Pancreas (tissue), 10 donors: ENCODE data around the gene IL17RD. TPM values are rescaled to one million over a fixed set of nuclear protein-coding genes. Genes with fewer than 3 reads are reported as not detected.

ENCODE experiments used
- ATAC-seq, 4 donors: fragments of 200-7000 bp; cut with Tn5 transposase; one replicate each; pipeline versions ENCODE4 v1.8.0 to v1.9.1; 2020; ENCODE audit warnings: mild to moderate bottlenecking in 4 of 4, moderate library complexity in 4 of 4
- DNase-seq, 6 donors: peaks; one replicate each; pipeline ENCODE4 v3.0.0-alpha.2; 2020
- FAIRE-seq: peaks from 2 replicates; lab custom pipeline; 2012; peaks lifted over from hg19 to GRCh38; lab: Jason Lieb, UNC
- H3K27ac ChIP-seq, 4 donors: fragments of 200-600 bp; sonication (generic); 1 replicate in 3 of 4; 2 replicates in 1 of 4; pipeline versions ENCODE4 v1.5.0 to v1.8.0; 2020
- H3K27me3 ChIP-seq, 4 donors: fragments of 200-600 bp; one replicate each; pipeline ENCODE4 v1.8.0; 2021
- H3K36me3 ChIP-seq, 3 donors: fragments of 200-600 bp; sonication (generic) in 1 of 3; one replicate each; pipeline versions ENCODE4 v1.5.0 to v1.8.0; 2020 to 2021
- H3K4me1 ChIP-seq, 3 donors: fragments of 200-600 bp; one replicate each; pipeline ENCODE4 v1.8.0; 2021
- H3K4me3 ChIP-seq, 4 donors: fragments of 200-600 bp; sonication (generic) in 2 of 4; one replicate each; pipeline versions ENCODE4 v1.5.0 to v1.8.0; 2020 to 2021
- H3K9me3 ChIP-seq, 4 donors: fragments of 200-600 bp; one replicate each; pipeline ENCODE4 v1.8.0; 2021
- WGBS, 2 donors: extraction: QIAGEN DNeasy Blood & Tissue Kit; methylation state at CpG; one replicate each; pipeline ENCODE4 v1.1.7; 2013; 5-methylcytosine and 5-hydroxymethylcytosine counted together
- intact Hi-C, 3 donors: fragments of 100-400 bp; cut with DNase I; formaldehyde crosslinking; loops; one replicate each; pipeline versions ENCODE4 v1.11.1 to v1.14.2; 2022
- polyA plus RNA-seq, 2 donors: library from polyadenylated mRNA; stranded (reverse); fragments of 200-250 nt; gene quantifications; one replicate each; pipeline ENCODE4 v1.2.3, GENCODE V29; 2013
- total RNA-seq, 6 donors: library from RNA; stranded (reverse); fragmentation: NEBNext Ultra II Directional in 4 of 6; extraction: Animal tissue kit (Norgen Biotek cat#: 25700) in 4 of 6; gene quantifications; one replicate each; pipeline versions ENCODE4 v1.2.1 to v1.2.4, GENCODE V29; 2021 to 2023
- TF ChIP-seq, protein P1 (sequence below), 4 donors: fragments of 200-600 bp; sonication (generic) in 3 of 4; IDR thresholded peaks; one replicate each; pipeline versions ENCODE4 v1.5.0 to v1.8.0; 2021; ENCODE audit warnings: antibody characterized with exemption in 4 of 4
- donor health status: healthy with polysubstance abuse.
- donor health status: DM: no; HTN: no; CAD: no; lungs with moderate emphysema.
- donor health status: DM: no; HTN: no; CAD: no.
- donor health status: control.
- donor health status: control.
- donor health status: Bipolar disorder and iron deficiency.
- donor health status: DM: yes; HTN: yes; CAD: no.
- donor health status: DM: no; HTN: no; CAD: no.
- donor health status: DM: no; HTN: no; CAD: no.
- donor health status: DM: yes; HTN: yes; CAD: no.

The IL17RD gene
- total and polyA plus RNA-seq, 8 donors = 0.42 to 3.9 (median 1.9) TPM

DNA sequence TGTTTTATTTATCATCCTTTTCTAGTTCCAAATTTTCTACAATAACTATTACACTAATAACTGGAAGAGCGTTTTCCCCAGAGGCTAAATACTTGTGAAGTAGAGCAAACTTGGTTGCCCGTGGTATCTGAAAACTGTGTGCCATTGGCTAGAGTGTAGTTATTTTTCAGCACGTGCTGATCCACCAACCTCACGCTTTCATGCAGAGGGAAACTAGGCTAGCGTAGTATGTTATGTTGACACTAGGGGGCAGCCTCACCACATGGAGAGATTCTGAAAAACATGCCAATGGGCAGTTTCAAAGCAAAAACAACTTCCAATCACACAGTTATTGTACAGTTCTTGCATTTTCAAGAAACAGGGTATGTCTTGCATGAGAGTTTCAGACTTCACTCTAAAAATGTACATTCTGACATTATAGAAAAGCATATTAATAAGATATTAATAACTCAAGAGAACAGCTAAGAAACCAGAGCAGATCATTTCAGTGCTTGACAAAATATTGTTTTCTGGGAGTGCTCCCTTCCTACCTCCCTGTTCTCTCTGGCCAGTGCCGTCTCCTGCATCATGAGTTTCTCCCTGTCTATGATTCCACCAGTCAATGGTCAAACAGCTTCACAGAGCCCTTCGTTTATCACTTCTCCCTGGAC is 65.0 kb downstream of the IL17RD start:
- H3K9me3 ChIP-seq = no peaks in the 10 kb centered on the region
- H3K27me3 ChIP-seq = no peaks in the 10 kb centered on the region
- WGBS, 2 donors = 9 to 10% methylated on average over 7 of the region's 7 CpGs
- FAIRE-seq (peak; percentile 84), DNase-seq (peak in 4 of 6 donors; percentile 40 to 78 (median 46)), ATAC-seq (peak; percentile 80 to 99 (median 94))
- no peak overlapping the region for H3K27ac ChIP-seq
- no peaks in the 10 kb centered on the region for H3K4me1 ChIP-seq
- H3K4me3 ChIP-seq = no peak overlapping the region
- intact Hi-C loops = loop anchor here in 1 of 3 donors (10.0 kb wide), 1 partner anchor 125 kb away; the partner anchor contains the start of gene APPL1
- no peaks in the 10 kb centered on the region for H3K36me3 ChIP-seq
- TF ChIP-seq, protein P1, sequence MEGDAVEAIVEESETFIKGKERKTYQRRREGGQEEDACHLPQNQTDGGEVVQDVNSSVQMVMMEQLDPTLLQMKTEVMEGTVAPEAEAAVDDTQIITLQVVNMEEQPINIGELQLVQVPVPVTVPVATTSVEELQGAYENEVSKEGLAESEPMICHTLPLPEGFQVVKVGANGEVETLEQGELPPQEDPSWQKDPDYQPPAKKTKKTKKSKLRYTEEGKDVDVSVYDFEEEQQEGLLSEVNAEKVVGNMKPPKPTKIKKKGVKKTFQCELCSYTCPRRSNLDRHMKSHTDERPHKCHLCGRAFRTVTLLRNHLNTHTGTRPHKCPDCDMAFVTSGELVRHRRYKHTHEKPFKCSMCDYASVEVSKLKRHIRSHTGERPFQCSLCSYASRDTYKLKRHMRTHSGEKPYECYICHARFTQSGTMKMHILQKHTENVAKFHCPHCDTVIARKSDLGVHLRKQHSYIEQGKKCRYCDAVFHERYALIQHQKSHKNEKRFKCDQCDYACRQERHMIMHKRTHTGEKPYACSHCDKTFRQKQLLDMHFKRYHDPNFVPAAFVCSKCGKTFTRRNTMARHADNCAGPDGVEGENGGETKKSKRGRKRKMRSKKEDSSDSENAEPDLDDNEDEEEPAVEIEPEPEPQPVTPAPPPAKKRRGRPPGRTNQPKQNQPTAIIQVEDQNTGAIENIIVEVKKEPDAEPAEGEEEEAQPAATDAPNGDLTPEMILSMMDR (IDR thresholded peaks at IDR 0.05) = peak; percentile 74 to 89 (median 82)

DNA sequence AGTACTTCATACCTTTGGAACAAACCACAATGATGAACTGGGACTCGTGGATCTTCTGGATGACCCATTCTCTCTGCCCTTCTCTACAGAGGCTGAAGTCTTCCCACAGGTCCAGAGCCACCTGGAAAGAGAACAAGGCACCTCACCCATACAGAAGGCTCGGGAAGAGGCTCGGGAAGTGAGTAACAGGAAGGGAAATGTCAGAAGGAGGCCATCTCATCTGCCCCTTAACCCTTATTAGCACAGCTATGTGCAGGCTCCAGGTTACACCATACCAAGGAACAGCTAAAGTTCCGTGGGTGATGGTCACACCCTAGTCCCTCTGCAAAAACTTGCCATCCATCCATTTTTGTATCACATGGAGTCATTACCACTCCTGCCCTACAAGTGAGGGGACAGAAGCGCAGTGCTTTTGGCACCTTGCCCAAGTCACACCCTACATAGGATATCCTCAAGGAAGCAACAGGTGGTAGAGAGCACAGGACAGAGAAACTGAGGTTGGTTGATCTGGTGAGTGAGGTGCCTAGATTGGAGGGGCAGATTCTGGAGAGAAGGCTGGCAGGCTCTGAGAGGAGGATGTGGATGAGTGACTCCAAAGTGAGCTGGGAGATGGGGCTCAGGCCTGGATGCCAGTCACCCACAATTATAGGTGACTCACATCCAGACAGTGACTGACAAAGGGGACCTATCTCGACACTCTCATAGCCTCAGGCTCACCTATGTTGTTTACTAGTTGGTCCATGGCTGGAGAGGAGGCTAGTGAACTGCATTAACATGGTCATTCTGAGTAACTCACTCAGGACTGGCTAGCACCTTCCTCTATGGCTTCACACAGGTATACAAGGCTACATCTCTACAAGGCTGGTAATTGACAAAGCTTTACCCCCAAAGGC is 66.5 kb downstream of the IL17RD start:
- H3K4me1 ChIP-seq = no peaks in the 10 kb centered on the region
- 56 to 71% methylated on average over 6 of the region's 6 CpGs for WGBS, 2 donors
- H3K9me3 ChIP-seq = no peaks in the 10 kb centered on the region
- no peak for FAIRE-seq
- TF ChIP-seq, protein P1 (IDR thresholded peaks at IDR 0.05) = no peak
- H3K4me3 ChIP-seq = no peak overlapping the region
- no peak overlapping the region for H3K27ac ChIP-seq
- intact Hi-C loops = loop anchor here in 1 of 3 donors (10.0 kb wide), 1 partner anchor 126 kb away; the partner anchor contains the start of gene APPL1
- no peak for DNase-seq
- H3K27me3 ChIP-seq = no peaks in the 10 kb centered on the region
- ATAC-seq = no peak
- H3K36me3 ChIP-seq = no peaks in the 10 kb centered on the region

DNA sequence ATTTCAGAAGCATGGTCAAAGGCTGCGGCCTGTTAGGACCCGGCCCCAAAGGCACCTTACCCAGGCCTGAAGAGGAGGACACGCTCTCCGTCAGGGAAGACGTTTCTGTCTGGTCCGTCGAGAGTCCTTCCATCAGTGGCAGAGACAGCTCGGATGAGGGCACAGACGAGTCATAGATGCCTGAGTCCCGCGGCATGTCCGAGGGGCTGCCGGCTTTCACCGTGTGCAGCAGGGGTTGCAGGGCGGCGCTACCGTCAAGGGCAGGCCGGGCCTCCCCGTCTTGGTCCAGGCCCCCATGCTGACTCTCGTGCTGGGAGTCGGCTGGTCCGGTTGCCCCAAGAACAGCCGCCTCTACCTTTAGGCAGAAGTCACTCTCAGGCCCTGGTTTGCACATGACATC is 67.6 kb downstream of the IL17RD start:
- FAIRE-seq (no peak), DNase-seq (no peak), ATAC-seq (no peak)
- Histone ChIP-seq H3K4me1 (no peaks in the 10 kb centered on the region), H3K4me3 (no peak overlapping the region), H3K27me3 (no peaks in the 10 kb centered on the region), H3K27ac (no peak overlapping the region), H3K9me3 (no peaks in the 10 kb centered on the region), H3K36me3 (no peaks in the 10 kb centered on the region)
- TF ChIP-seq, protein P1 (IDR thresholded peaks at IDR 0.05) = no peak
- intact Hi-C loops = loop anchor here in 1 of 3 donors (10.0 kb wide), 1 partner anchor 127 kb away; the partner anchor contains the start of gene APPL1
- 87 to 90% methylated on average over 23 of the region's 23 CpGs for WGBS, 2 donors

DNA sequence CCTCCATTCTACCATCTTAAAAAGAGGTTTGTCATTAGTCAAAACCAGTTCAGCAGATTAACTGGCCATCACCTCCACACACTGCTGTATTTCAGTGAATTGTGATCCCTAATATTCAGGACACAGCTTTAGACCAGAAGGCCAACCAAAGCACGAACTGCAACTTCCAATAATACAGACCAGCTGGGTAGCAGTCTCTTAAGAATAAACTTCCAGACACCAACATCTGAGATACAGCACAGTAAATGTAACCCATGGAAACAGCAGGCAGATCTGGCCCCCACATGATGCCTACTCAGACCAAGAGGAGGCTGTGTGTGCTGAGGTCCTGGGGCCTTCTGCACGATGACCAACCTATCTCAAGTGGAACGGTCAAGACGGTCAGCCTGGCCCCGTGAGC is 69.8 kb downstream of the IL17RD start:
- Histone ChIP-seq H3K36me3 (no peaks in the 10 kb centered on the region), H3K4me3 (no peak overlapping the region), H3K4me1 (no peaks in the 10 kb centered on the region), H3K27me3 (no peaks in the 10 kb centered on the region), H3K9me3 (no peaks in the 10 kb centered on the region), H3K27ac (no peak overlapping the region)
- FAIRE-seq (no peak), DNase-seq (no peak), ATAC-seq (no peak)
- 90 to 91% methylated on average over 5 of the region's 5 CpGs for WGBS, 2 donors
- TF ChIP-seq, protein P1 (IDR thresholded peaks at IDR 0.05) = no peak
- intact Hi-C loops = loop anchor here in 1 of 3 donors (10.0 kb wide), 1 partner anchor 129 kb away; the partner anchor contains the start of gene APPL1
